Measurements from ENCODE around the gene MEG3.

MEG3 gene

GRCh38 chr14:100825713-100826331 is at the start of gene MEG3:
MEG3 (plus strand) TSS chr14:100826118.
- DNase-seq: no peak

- no peak for DNase-seq
Measured at GRCh38 chr14:100776681-100777365, 49.1 kb upstream of the MEG3 start.

GRCh38 chr14:100777366-100777817 is 48.5 kb upstream of the MEG3 start:
- DNase-seq: no peak

GRCh38 chr14:100777818-100778525 is 47.9 kb upstream of the MEG3 start:
- DNase-seq: no peak

DNA sequence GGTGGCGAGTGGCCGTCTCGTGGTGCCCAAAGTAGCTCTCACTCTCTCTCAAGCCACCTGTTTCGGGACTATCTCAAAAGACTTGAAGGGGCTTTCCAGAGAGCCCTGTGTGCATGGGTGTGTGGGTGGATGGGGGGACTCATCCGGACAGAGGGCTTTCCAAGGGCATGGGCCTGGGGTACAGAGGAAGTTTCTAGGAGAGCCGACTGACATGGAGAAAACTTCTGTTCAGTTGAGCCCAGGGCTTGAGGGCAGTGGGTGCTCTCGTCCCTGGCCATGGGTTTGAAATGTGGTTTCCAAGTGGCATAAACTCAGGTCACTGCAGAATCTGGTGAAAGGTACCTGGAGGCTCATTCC is 47.4 kb upstream of the MEG3 start:
- no peak for DNase-seq

- DNase-seq: no peak
Measured at GRCh38 chr14:100778951-100779690, 46.8 kb upstream of the MEG3 start.

- DNase-seq: no peak
Measured at GRCh38 chr14:100779691-100780080, 46.2 kb upstream of the MEG3 start.

- DNase-seq: no peak
Measured at GRCh38 chr14:100780246-100780645, 45.7 kb upstream of the MEG3 start.

GRCh38 chr14:100780646-100781355 is 45.1 kb upstream of the MEG3 start:
- no peak for DNase-seq

- DNase-seq: no peak
Measured at GRCh38 chr14:100781952-100782351, 44.0 kb upstream of the MEG3 start.

GRCh38 chr14:100782516-100783320 is 43.2 kb upstream of the MEG3 start:
- no peak for DNase-seq

DNA sequence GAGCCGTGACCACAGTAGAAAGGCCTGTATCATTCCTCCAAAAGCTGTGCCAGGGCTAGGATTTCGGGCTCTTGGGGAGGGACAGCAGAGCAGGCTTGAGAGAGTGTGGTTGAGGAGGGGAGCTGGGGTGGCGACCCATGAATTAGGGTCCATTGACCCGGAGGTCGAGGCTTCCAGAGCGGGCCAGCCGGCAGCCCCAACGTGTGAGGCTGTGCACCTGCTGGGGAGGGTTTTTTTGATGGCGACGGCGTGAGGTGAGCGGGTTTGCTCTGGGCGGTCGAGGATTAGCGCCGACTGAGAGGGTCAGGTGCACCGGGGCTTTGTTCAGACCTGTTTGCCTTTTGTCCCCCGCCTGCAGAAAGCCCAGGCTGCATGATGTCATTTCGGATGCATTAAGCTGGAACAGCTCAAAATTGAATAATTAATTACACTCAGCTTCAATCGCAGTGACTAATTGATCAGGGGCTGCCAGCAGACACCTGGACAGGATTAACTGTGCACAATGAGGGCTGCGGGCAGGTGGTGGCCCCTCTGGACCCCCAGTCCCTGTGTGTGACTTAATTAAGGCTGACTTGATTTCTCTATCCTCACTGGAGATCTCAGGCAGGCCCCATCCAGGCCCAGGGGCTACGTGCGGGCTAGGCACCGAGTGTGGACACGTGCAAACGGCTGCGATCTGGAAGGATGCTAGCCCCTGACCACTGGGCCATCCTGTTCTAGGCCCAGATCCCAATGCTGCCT is 42.1 kb upstream of the MEG3 start:
- no peak for DNase-seq

DNA sequence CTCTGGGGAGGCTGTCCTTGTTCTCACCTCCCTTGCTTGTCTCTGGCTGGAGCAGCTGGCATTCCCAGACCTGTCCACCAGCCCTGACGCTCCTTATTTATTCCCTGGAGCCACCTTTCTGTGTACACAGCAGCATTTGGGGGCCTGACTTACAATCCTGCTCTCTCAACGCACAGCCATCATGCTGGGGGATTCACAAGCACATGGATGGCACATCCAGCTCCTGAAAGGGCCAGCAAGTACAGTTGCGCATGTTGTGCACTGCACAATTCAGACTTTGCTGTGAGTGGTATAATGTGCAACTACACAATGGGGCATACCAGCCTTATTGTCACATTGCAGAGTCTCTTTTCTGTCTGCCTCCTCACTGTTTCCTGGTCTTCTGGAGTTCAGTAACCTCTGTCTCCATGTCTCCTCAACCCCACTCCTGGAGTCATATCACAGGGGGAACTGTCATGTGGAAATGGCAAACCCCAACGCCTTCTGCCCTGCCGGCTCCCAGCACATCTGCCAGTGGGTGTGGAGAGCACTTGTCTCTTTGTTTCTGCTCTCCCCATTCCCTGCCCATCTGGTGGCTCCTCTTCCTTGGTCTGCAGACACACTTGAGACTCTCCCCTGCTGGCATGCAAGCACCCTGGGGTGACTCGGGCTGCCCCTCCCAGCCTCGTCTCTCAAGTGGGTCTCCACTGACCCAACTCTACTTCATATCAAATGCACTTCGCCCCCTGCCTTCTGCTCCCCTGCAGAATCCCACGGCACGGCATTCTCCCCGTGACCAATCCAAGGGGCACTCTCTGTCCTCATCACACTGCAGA is 41.2 kb upstream of the MEG3 start:
- DNase-seq: no peak

GRCh38 chr14:100785338-100785615 is 40.6 kb upstream of the MEG3 start:
- DNase-seq: no peak

DNA sequence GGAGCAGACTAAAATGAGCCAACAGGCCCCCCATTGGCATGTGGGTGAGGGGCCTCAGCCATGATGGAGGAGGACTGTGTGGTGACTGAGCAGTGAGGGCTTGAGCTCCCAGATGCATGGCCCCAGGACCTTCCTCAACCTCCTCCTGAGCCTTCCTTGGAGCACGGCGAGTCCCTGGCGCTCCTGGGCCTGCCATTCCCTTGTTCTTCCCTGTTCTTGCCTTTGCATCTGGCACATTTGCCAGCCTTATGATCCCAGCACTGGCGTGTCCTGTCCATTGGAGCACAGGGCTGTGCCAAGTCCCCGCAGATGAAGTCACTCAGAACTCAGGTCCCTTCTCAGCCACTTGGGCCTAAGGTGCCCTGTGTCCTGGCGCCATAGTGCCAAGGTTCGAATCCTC is 40.3 kb upstream of the MEG3 start:
- no peak for DNase-seq

- DNase-seq: no peak
Measured at GRCh38 chr14:100786131-100786530, 39.8 kb upstream of the MEG3 start.

- DNase-seq: no peak
Measured at GRCh38 chr14:100786576-100787219, 39.2 kb upstream of the MEG3 start.

DNA sequence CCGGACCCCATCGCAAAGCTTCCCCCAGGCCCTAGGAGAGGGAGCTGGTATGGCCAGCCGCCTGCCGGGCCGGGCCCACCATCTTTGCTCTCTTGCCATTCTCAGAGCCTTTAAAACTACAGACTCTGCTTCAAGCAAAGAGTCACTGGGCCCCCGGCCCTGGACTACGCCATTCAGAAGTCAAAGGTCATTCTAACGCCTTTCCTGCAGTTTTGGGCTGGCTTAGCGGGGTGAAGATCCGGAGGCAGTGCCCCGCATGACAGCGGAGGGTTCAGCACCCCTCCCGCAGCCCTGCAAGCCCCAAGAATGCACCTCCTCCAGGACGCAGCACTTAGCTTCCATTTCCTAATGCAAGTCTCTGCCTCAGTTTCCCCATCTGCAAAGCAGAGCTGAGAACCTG is 38.3 kb upstream of the MEG3 start:
- DNase-seq: no peak

GRCh38 chr14:100788517-100788916 is 37.4 kb upstream of the MEG3 start:
- DNase-seq: no peak

DNA sequence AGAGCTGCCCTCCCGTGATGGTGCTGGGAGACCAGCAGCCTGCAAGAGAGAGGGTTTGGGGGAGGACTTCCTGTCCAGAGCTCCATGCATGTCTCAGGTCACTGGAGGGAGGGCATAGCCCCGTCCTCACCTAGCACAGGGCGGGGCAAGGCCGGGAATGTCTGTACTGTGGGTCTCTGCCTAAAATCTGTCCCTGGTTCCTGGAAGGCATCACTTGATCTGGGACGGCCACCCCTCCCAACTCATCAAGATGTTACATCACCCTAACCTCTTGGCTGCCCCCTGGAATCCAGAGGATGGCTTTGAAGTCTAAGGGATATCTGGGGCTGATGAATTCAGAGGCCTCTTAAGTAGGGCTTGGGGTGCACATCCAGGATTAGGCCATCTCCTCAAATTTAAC is 37.0 kb upstream of the MEG3 start:
- DNase-seq: no peak
